Right atrium auricular region (tissue), 2 donors: ENCODE results near the gene DMBT1. TPM values are rescaled to one million over a fixed set of nuclear protein-coding genes. Genes with fewer than 3 reads are reported as not detected.

Experiments
- DNase-seq: peaks from one replicate; pipeline ENCODE4 v3.0.0-alpha.2; 2019; ENCODE audit warnings: low spot score
- H3K27ac ChIP-seq, 2 donors: fragments of 200-600 bp; sonication (generic); 1 replicate in 1 of 2; 2 replicates in 1 of 2; pipeline ENCODE4 v1.5.1; 2016 to 2019
- H3K27me3 ChIP-seq, 2 donors: fragments of 200-600 bp; sonication (generic); one replicate each; pipeline versions ENCODE4 v1.5.1 to v1.6.0; 2017 to 2019
- H3K36me3 ChIP-seq: fragments of 200-600 bp; sonication (generic); one replicate; pipeline ENCODE4 v1.5.1; 2016
- H3K4me1 ChIP-seq, 2 donors: fragments of 200-600 bp; sonication (generic); one replicate each; pipeline versions ENCODE4 v1.5.1 to v1.6.0; 2017 to 2019
- H3K4me3 ChIP-seq, 2 donors: fragments of 200-600 bp; sonication (generic); 1 replicate in 1 of 2; 2 replicates in 1 of 2; pipeline ENCODE4 v1.5.1; 2017 to 2019; ENCODE audit warnings: mild to moderate bottlenecking in 1 of 2, moderate library complexity in 1 of 2
- H3K9me3 ChIP-seq, 2 donors: fragments of 200-600 bp; sonication (generic); one replicate each; pipeline ENCODE4 v1.5.1; 2019
- CTCF ChIP-seq, 2 donors: fragments of 200-600 bp; sonication (generic); IDR thresholded peaks; one replicate each; pipeline ENCODE4 v1.5.1; 2019; ENCODE audit warnings: antibody characterized with exemption in 2 of 2
- total RNA-seq, 2 donors: library from RNA; depleted of rRNA; stranded (reverse); fragments of >200 nt; gene quantifications; one replicate each; pipeline ENCODE4 v1.1.0, GENCODE V29; 2016

DMBT1 gene
- under 1 TPM in 1 of 2 donors, not detected in 1; 0.08 TPM for total RNA-seq

- H3K9me3 ChIP-seq, result no peaks in the 10 kb centered on the region
- DNase-seq, result no peak
- no peak within 1 kb of the TSS for H3K4me3 ChIP-seq
- H3K4me1 ChIP-seq, result no peaks in the 10 kb centered on the region
- H3K27me3 ChIP-seq, result no peaks in the 10 kb centered on the region
- TF ChIP-seq CTCF (IDR thresholded peaks at IDR 0.05), result no peak
- H3K36me3 ChIP-seq, result no peaks in the 10 kb centered on the region
- H3K27ac ChIP-seq, result no peak within 1 kb of the TSS
These were observed at the start of gene DMBT1 for GRCh38 chr10:122560279-122560804. TSS of gene DMBT1 (plus strand) at chr10:122560754. CDS start at chr10:122560771, 17 bp downstream.

- no peaks in the 10 kb centered on the region for H3K4me1 ChIP-seq
- TF ChIP-seq CTCF (IDR thresholded peaks at IDR 0.05), result no peak
- no peaks in the 10 kb centered on the region for H3K9me3 ChIP-seq
- DNase-seq, result no peak
- no peak overlapping the region for H3K27ac ChIP-seq
- no peaks in the 10 kb centered on the region for H3K27me3 ChIP-seq
- peaks cover 18% of the 10 kb centered on the region for H3K36me3 ChIP-seq
- no peak overlapping the region for H3K4me3 ChIP-seq
These were observed 47.5 kb upstream of the DMBT1 start for GRCh38 chr10:122513053-122513452.

GRCh38 chr10:122514045-122514840 lies 46.3 kb upstream of the DMBT1 start:
- H3K4me3 ChIP-seq, result no peak overlapping the region
- H3K27ac ChIP-seq, result peak overlapping the region in 1 of 2 donors; percentile 63
- no peaks in the 10 kb centered on the region for H3K27me3 ChIP-seq
- peaks cover 9% of the 10 kb centered on the region for H3K36me3 ChIP-seq
- no peaks in the 10 kb centered on the region for H3K9me3 ChIP-seq
- no peak for DNase-seq
- no peak for TF ChIP-seq CTCF (IDR thresholded peaks at IDR 0.05)
- no peaks in the 10 kb centered on the region for H3K4me1 ChIP-seq

- no peak for DNase-seq
- no peak overlapping the region for H3K4me3 ChIP-seq
These were observed 45.5 kb upstream of the DMBT1 start for GRCh38 chr10:122515022-122515424.

GRCh38 chr10:122515588-122516231 lies 44.8 kb upstream of the DMBT1 start:
- Histone ChIP-seq H3K9me3 (no peaks in the 10 kb centered on the region), H3K27me3 (no peaks in the 10 kb centered on the region), H3K4me3 (no peak overlapping the region), H3K4me1 (no peaks in the 10 kb centered on the region), H3K27ac (peak overlapping the region; percentile 7 to 63), H3K36me3 (peaks cover under 1% of the 10 kb centered on the region)
- no peak for DNase-seq
- TF ChIP-seq CTCF (IDR thresholded peaks at IDR 0.05), result no peak

More at GRCh38 chr10:122515022-122515424, 45.5 kb upstream of the DMBT1 start:
- H3K36me3 ChIP-seq, result peaks cover 7% of the 10 kb centered on the region
- H3K27me3 ChIP-seq, result no peaks in the 10 kb centered on the region
- no peaks in the 10 kb centered on the region for H3K4me1 ChIP-seq
- peak overlapping the region in 1 of 2 donors; percentile 63 for H3K27ac ChIP-seq
- TF ChIP-seq CTCF (IDR thresholded peaks at IDR 0.05), result no peak
- no peaks in the 10 kb centered on the region for H3K9me3 ChIP-seq
